WTC11 (cell line): Measurements from ENCODE around the gene RAD9B. TPM values are rescaled to one million over a fixed set of nuclear protein-coding genes. Genes with fewer than 3 reads are reported as not detected.

Source experiments
- ATAC-seq: fragments of 200-7000 bp; cut with Tn5 transposase; 2 replicates; pipeline ENCODE4 v1.10.0; 2021; ENCODE audit warnings: mild to moderate bottlenecking, moderate library complexity
- CTCF ChIA-PET: fragments of 300-600 bp; sonication (Branson Sonifier 250); formaldehyde crosslinking; loops from one replicate; lab custom pipeline; 2021; ENCODE audit warnings: antibody characterized with exemption; lab: Charles Lee
- POLR2A ChIA-PET: fragments of 350-600 bp; sonication (Branson Sonifier 250); formaldehyde crosslinking; loops from one replicate; lab custom pipeline; 2021; ENCODE audit warnings: antibody characterized with exemption; lab: Charles Lee
- DNase-seq: peaks from one replicate; pipeline ENCODE4 v3.0.0; 2021; ENCODE audit warnings: low spot score
- H3K27ac Mint-ChIP-seq: 2 replicates; pipeline ENCODE4 v1.8.0; 2021; ENCODE audit warnings: mixed read lengths
- H3K27me3 Mint-ChIP-seq: 2 replicates; pipeline ENCODE4 v1.8.0; 2021; ENCODE audit warnings: low read depth, mild to moderate bottlenecking, moderate library complexity, mixed read lengths
- H3K36me3 Mint-ChIP-seq: 2 replicates; pipeline ENCODE4 v1.8.0; 2021; ENCODE audit warnings: mixed read lengths
- H3K4me1 Mint-ChIP-seq: 2 replicates; pipeline ENCODE4 v1.8.0; 2022; ENCODE audit warnings: mixed read lengths
- H3K4me3 Mint-ChIP-seq: 2 replicates; pipeline ENCODE4 v1.8.0; 2021; ENCODE audit warnings: mild to moderate bottlenecking, moderate library complexity, mixed read lengths
- H3K9me3 Mint-ChIP-seq: 2 replicates; pipeline ENCODE4 v1.8.0; 2021; ENCODE audit warnings: mixed read lengths
- ATF2 ChIP-seq: sonication (generic); formaldehyde crosslinking; IDR thresholded peaks from 2 replicates; pipeline ENCODE4 v1.8.1; 2022; ENCODE audit warnings: low read depth, missing genetic modification reagents, borderline replicate concordance
- CREM ChIP-seq: sonication (generic); formaldehyde crosslinking; IDR thresholded peaks from 2 replicates; pipeline ENCODE4 v1.8.1; 2022; ENCODE audit warnings: mild to moderate bottlenecking, missing genetic modification reagents, moderate library complexity
- CTCF ChIP-seq: fragments of 200-600 bp; IDR thresholded peaks from 2 replicates; pipeline ENCODE4 v1.8.0; 2022; ENCODE audit warnings: antibody characterized with exemption
- ELF4 ChIP-seq: sonication (generic); formaldehyde crosslinking; IDR thresholded peaks from 2 replicates; pipeline ENCODE4 v1.8.1; 2022; ENCODE audit warnings: low read depth, mild to moderate bottlenecking, moderate library complexity, missing genetic modification reagents
- EMX1 ChIP-seq: fragments of 250-450 bp; sonication (Bioruptor Pico); IDR thresholded peaks from 2 replicates; pipeline ENCODE4 v1.8.0; 2021; ENCODE audit warnings: mild to moderate bottlenecking
- ERG ChIP-seq: fragments of 250-450 bp; sonication (Bioruptor Pico); IDR thresholded peaks from 2 replicates; pipeline ENCODE4 v1.8.0; 2021; ENCODE audit warnings: mild to moderate bottlenecking
- ESRRA ChIP-seq: sonication (generic); formaldehyde crosslinking; IDR thresholded peaks from 2 replicates; pipeline ENCODE4 v1.8.1; 2022; ENCODE audit warnings: mild to moderate bottlenecking, missing genetic modification reagents, borderline replicate concordance
- FOXK1 ChIP-seq: sonication (generic); formaldehyde crosslinking; IDR thresholded peaks from 2 replicates; pipeline ENCODE4 v1.8.0; 2022; ENCODE audit warnings: mild to moderate bottlenecking, moderate library complexity, missing genetic modification reagents
- FOXP4 ChIP-seq: sonication (generic); formaldehyde crosslinking; IDR thresholded peaks from 2 replicates; pipeline ENCODE4 v1.8.0; 2022; ENCODE audit warnings: mild to moderate bottlenecking, missing genetic modification reagents
- GRHL2 ChIP-seq: fragments of 250-450 bp; sonication (Bioruptor Pico); IDR thresholded peaks from 2 replicates; pipeline ENCODE4 v1.8.0; 2022; ENCODE audit warnings: mild to moderate bottlenecking, moderate library complexity; ENCODE audit not compliant: insufficient replicate concordance, severe bottlenecking
- HMGA2 ChIP-seq: fragments of 250-450 bp; sonication (Bioruptor Pico); IDR thresholded peaks from 2 replicates; pipeline ENCODE4 v1.4.0; 2021; ENCODE audit warnings: mild to moderate bottlenecking, moderate library complexity
- KAT7 ChIP-seq: sonication (generic); formaldehyde crosslinking; IDR thresholded peaks from 2 replicates; pipeline ENCODE4 v1.8.1; 2023; ENCODE audit warnings: missing genetic modification reagents, mild to moderate bottlenecking, borderline replicate concordance
- MAX ChIP-seq: sonication (generic); formaldehyde crosslinking; IDR thresholded peaks from 2 replicates; pipeline ENCODE4 v1.8.0; 2022; ENCODE audit warnings: mild to moderate bottlenecking, missing genetic modification reagents
- NFATC4 ChIP-seq: fragments of 250-450 bp; sonication (Bioruptor Pico); IDR thresholded peaks from 2 replicates; pipeline ENCODE4 v1.9.0; 2021; ENCODE audit warnings: mild to moderate bottlenecking
- OVOL2 ChIP-seq: fragments of 250-450 bp; sonication (Bioruptor Pico); IDR thresholded peaks from 2 replicates; pipeline ENCODE4 v1.9.0; 2021; ENCODE audit warnings: mild to moderate bottlenecking, borderline replicate concordance
- RELA ChIP-seq: sonication (generic); formaldehyde crosslinking; IDR thresholded peaks from 2 replicates; pipeline ENCODE4 v1.8.1; 2022; ENCODE audit warnings: missing genetic modification reagents, mild to moderate bottlenecking, borderline replicate concordance
- SMAD3 ChIP-seq: sonication (generic); formaldehyde crosslinking; IDR thresholded peaks from 2 replicates; pipeline ENCODE4 v1.8.0; 2022; ENCODE audit warnings: missing genetic modification reagents, mild to moderate bottlenecking, borderline replicate concordance
- SMAD4 ChIP-seq: sonication (generic); formaldehyde crosslinking; IDR thresholded peaks from 2 replicates; pipeline ENCODE4 v1.8.0; 2022; ENCODE audit warnings: mild to moderate bottlenecking, missing genetic modification reagents
- ZBTB21 ChIP-seq: sonication (generic); formaldehyde crosslinking; IDR thresholded peaks from 2 replicates; pipeline ENCODE4 v1.8.1; 2023; ENCODE audit warnings: mild to moderate bottlenecking, missing genetic modification reagents, borderline replicate concordance
- ZNF138 ChIP-seq: sonication (generic); formaldehyde crosslinking; conservative IDR thresholded peaks from 2 replicates; pipeline ENCODE4 v1.8.1; 2022; ENCODE audit warnings: mild to moderate bottlenecking, moderate library complexity, missing genetic modification reagents
- ZNF532 ChIP-seq: fragments of 250-450 bp; sonication (Bioruptor Pico); IDR thresholded peaks from 2 replicates; pipeline ENCODE4 v1.9.0; 2021; ENCODE audit warnings: mild to moderate bottlenecking, borderline replicate concordance
- ZNF671 ChIP-seq: fragments of 250-450 bp; sonication (Bioruptor Pico); IDR thresholded peaks from 2 replicates; pipeline ENCODE4 v1.8.0; 2021; ENCODE audit warnings: mild to moderate bottlenecking
- total RNA-seq: library from RNA; stranded (reverse); gene quantifications from 3 replicates; pipeline ENCODE4 v1.2.3, GENCODE V29; 2021

The RAD9B gene
- total RNA-seq, 1 experiment from 2014 or later, result 0.09 TPM

GRCh38 chr12:110528277-110528839 lies 26.2 kb downstream of the RAD9B start:
- Mint-ChIP-seq H3K4me3 (no peak overlapping the region), H3K9me3 (no peaks in the 10 kb centered on the region), H3K27me3 (no peaks in the 10 kb centered on the region), H3K36me3 (peaks cover 2% of the 10 kb centered on the region; the same call in 1 of the 2 replicates), H3K4me1 (0 out of 2 replicates have a peak, but pooled peaks cover 3% of the 10 kb centered on the region), H3K27ac (no peak overlapping the region)
- ChIA-PET POLR2A (interaction anchor here (1.3 kb wide), 1 partner anchor 60 kb away, joined by 3 read pairs; the partner anchor contains the start of genes FAM216A and GPN3), CTCF (interaction anchor here (0.5 to 2.0 kb wide), 6 partner anchors 37 to 770 kb away, joined by 3 to 8 read pairs (median 4); no protein-coding TSS in a partner anchor)
- ATAC-seq (no peak), DNase-seq (no peak)
- TF ChIP-seq HMGA2, result no peak
- TF ChIP-seq KAT7 (CRISPR knock-in tag), result no peak
- TF ChIP-seq ZNF671, result no peak
- TF ChIP-seq NFATC4, result no peak
- no peak for TF ChIP-seq ZNF138 (CRISPR knock-in tag)
- TF ChIP-seq OVOL2, result no peak
- TF ChIP-seq ZBTB21 (CRISPR knock-in tag), result no peak
- no peak for TF ChIP-seq GRHL2 (CRISPR knock-in tag)
- no peak for TF ChIP-seq FOXP4 (CRISPR knock-in tag)
- no peak for TF ChIP-seq ZNF532 (CRISPR knock-in tag)
- TF ChIP-seq CTCF, result no peak
- TF ChIP-seq MAX (CRISPR knock-in tag), result no peak
- TF ChIP-seq ESRRA (CRISPR knock-in tag), result no peak

GRCh38 chr12:110530511-110530910 lies 28.4 kb downstream of the RAD9B start:
- no peak for ATAC-seq
- H3K4me3 Mint-ChIP-seq, result no peak overlapping the region
- H3K27me3 Mint-ChIP-seq, result no peaks in the 10 kb centered on the region
- no peak for DNase-seq
- no peaks in the 10 kb centered on the region for H3K9me3 Mint-ChIP-seq
- H3K27ac Mint-ChIP-seq, result no peak overlapping the region
- CTCF ChIA-PET, result interaction anchor here (0.9 kb wide), 1 partner anchor 62 kb away, joined by 3 read pairs; the partner anchor contains the start of gene FAM216A
- peaks cover 2% of the 10 kb centered on the region; the same call in 1 of the 2 replicates for H3K36me3 Mint-ChIP-seq
- POLR2A ChIA-PET, result no interaction called here
- peaks cover 7% of the 10 kb centered on the region for H3K4me1 Mint-ChIP-seq
- TF ChIP-seq FOXK1 (CRISPR knock-in tag) (no peak), ATF2 (CRISPR knock-in tag) (no peak), ZNF138 (CRISPR knock-in tag) (no peak), RELA (CRISPR knock-in tag) (no peak), CREM (CRISPR knock-in tag) (no peak), OVOL2 (no peak), SMAD4 (no peak), EMX1 (CRISPR knock-in tag) (no peak), SMAD3 (no peak), ERG (CRISPR knock-in tag) (no peak), CTCF (no peak), ELF4 (CRISPR knock-in tag) (no peak)
